ENCODE results near the gene PRKCH. TPM values are rescaled to one million over a fixed set of nuclear protein-coding genes. Genes with fewer than 3 reads are reported as not detected.

PRKCH gene
- total RNA-seq, 1 donor from 2014 or later = 19.1 TPM

GRCh38 chr14:61516964-61517653 is 195.7 kb downstream of the PRKCH start:
- no peak for TF ChIP-seq CTCF (conservative IDR thresholded peaks at IDR 0.05)
- no peak for DNase-seq (ENCODE audit: extremely low spot score, unreplicated experiment)
- Mint-ChIP-seq H3K27me3 (no peaks in the 10 kb centered on the region), H3K4me3 (no peak overlapping the region), H3K9me3 (peaks cover 1% of the 10 kb centered on the region), H3K4me1 (ENCODE audit: unreplicated experiment) (no peaks in the 10 kb centered on the region), H3K36me3 (peaks cover 4% of the 10 kb centered on the region), H3K27ac (no peak overlapping the region)

GRCh38 chr14:61517911-61518384 is 196.6 kb downstream of the PRKCH start:
- Mint-ChIP-seq H3K4me3 (no peak overlapping the region), H3K9me3 (peaks cover 7% of the 10 kb centered on the region), H3K36me3 (peaks cover 5% of the 10 kb centered on the region), H3K27me3 (no peaks in the 10 kb centered on the region), H3K27ac (no peak overlapping the region), H3K4me1 (ENCODE audit: unreplicated experiment) (peaks cover 6% of the 10 kb centered on the region)
- no peak for TF ChIP-seq CTCF (conservative IDR thresholded peaks at IDR 0.05)
- DNase-seq (ENCODE audit: extremely low spot score, unreplicated experiment) = no peak

DNA sequence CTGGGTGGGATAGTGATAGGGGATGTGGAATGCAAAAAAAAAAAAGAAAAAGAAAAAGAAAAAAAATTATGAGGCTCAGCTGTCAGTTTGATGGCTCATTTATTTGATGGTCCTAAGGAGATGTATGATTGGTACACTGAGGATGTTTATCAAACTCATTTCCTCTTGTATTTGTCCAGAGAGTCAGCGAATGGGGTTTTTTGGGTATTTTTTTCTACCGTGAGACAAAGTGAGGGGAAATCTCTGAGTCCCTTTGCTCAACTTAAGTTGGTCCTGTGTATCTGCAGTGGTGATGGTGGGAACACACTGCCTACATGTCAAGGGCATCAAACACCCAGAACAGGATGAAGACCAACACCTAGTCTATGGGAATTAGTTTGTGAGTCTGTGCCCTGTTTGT is 197.0 kb downstream of the PRKCH start:
- no peak overlapping the region for H3K27ac Mint-ChIP-seq
- H3K27me3 Mint-ChIP-seq = no peaks in the 10 kb centered on the region
- H3K4me1 Mint-ChIP-seq (ENCODE audit: unreplicated experiment) = peaks cover 6% of the 10 kb centered on the region
- DNase-seq (ENCODE audit: extremely low spot score, unreplicated experiment) = no peak
- H3K36me3 Mint-ChIP-seq = peaks cover 5% of the 10 kb centered on the region
- peaks cover 7% of the 10 kb centered on the region for H3K9me3 Mint-ChIP-seq
- no peak for TF ChIP-seq CTCF (conservative IDR thresholded peaks at IDR 0.05)
- no peak overlapping the region for H3K4me3 Mint-ChIP-seq

DNA sequence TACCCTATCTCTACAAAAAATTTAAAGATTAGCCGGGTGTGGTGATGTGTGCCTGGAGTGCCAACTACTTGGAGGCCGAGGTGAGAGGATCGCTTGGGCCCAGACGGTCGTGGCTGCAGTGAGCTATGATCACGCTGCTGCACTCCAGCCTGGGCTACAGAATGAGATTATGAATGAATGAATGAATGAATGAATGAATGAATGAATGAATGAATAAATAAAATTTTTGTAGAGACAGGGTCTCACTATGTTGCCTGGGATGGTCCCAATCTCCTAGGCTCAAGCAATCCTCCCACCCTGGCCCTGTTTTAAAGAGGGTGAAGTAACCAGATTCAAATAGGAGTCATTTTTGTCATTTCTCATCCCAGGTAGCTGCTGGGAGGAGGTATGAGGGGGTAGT is 197.7 kb downstream of the PRKCH start:
- peaks cover 7% of the 10 kb centered on the region for H3K9me3 Mint-ChIP-seq
- peaks cover 5% of the 10 kb centered on the region for H3K36me3 Mint-ChIP-seq
- no peak for DNase-seq (ENCODE audit: extremely low spot score, unreplicated experiment)
- no peaks in the 10 kb centered on the region for H3K27me3 Mint-ChIP-seq
- H3K27ac Mint-ChIP-seq = no peak overlapping the region
- H3K4me3 Mint-ChIP-seq = no peak overlapping the region
- no peak for TF ChIP-seq CTCF (conservative IDR thresholded peaks at IDR 0.05)
- H3K4me1 Mint-ChIP-seq (ENCODE audit: unreplicated experiment) = peaks cover 13% of the 10 kb centered on the region

- peaks cover 7% of the 10 kb centered on the region for H3K9me3 Mint-ChIP-seq
- DNase-seq (ENCODE audit: extremely low spot score, unreplicated experiment) = no peak
- H3K27me3 Mint-ChIP-seq = no peaks in the 10 kb centered on the region
- no peak for TF ChIP-seq CTCF (conservative IDR thresholded peaks at IDR 0.05)
- H3K4me3 Mint-ChIP-seq = no peak overlapping the region
- peaks cover 19% of the 10 kb centered on the region for H3K4me1 Mint-ChIP-seq (ENCODE audit: unreplicated experiment)
- H3K36me3 Mint-ChIP-seq = peaks cover 5% of the 10 kb centered on the region
- no peak overlapping the region for H3K27ac Mint-ChIP-seq
These were observed 198.4 kb downstream of the PRKCH start for GRCh38 chr14:61519735-61520134.

All from type B pancreatic cell (in vitro differentiated cells).